H9 (cell line): ENCODE measurements around the gene PSMD6. TPM values are rescaled to one million over a fixed set of nuclear protein-coding genes. Genes with fewer than 3 reads are reported as not detected.

Experiments used
- DNase-seq: peaks from one replicate; pipeline ENCODE4 v3.0.0-alpha.2; 2017
- H2AFZ ChIP-seq: one replicate; pipeline ENCODE4 v1.6.1; 2013; ENCODE audit warnings: mild to moderate bottlenecking, low read length, control low read depth, moderate library complexity
- H2AK5ac ChIP-seq: 2 replicates; pipeline ENCODE4 v1.6.1; 2013; ENCODE audit warnings: low read length, control low read depth, mixed read lengths; ENCODE audit not compliant: insufficient read length
- H2BK120ac ChIP-seq: one replicate; pipeline ENCODE4 v1.6.1; 2013; ENCODE audit warnings: low read depth, mild to moderate bottlenecking, low read length, control low read depth, inconsistent platforms; ENCODE audit not compliant: poor library complexity, severe bottlenecking
- H2BK12ac ChIP-seq: 2 replicates; pipeline ENCODE4 v1.6.1; 2013; ENCODE audit warnings: low read length, control low read depth, mixed read lengths, low read depth; ENCODE audit not compliant: insufficient read length
- H2BK15ac ChIP-seq: 2 replicates; pipeline ENCODE4 v1.6.1; 2013; ENCODE audit warnings: low read depth, low read length, control low read depth
- H2BK20ac ChIP-seq: one replicate; pipeline ENCODE4 v1.6.1; 2013; ENCODE audit warnings: low read depth, mild to moderate bottlenecking, low read length, control low read depth, inconsistent platforms; ENCODE audit not compliant: poor library complexity, severe bottlenecking
- H2BK5ac ChIP-seq: 2 replicates; pipeline ENCODE4 v1.6.1; 2013; ENCODE audit warnings: low read length, control low read depth, mixed read lengths; ENCODE audit not compliant: insufficient read length
- H3K14ac ChIP-seq: 2 replicates; pipeline ENCODE4 v1.6.1; 2013; ENCODE audit warnings: low read length, control low read depth; ENCODE audit not compliant: insufficient read depth
- H3K18ac ChIP-seq: 2 replicates; pipeline ENCODE4 v1.6.1; 2013; ENCODE audit warnings: low read depth, mild to moderate bottlenecking, mixed read lengths, low read length, control low read depth; ENCODE audit not compliant: insufficient read length
- H3K23ac ChIP-seq: 2 replicates; pipeline ENCODE4 v1.6.1; 2013; ENCODE audit warnings: low read length, control low read depth, mixed read lengths, low read depth; ENCODE audit not compliant: insufficient read length
- H3K23me2 ChIP-seq: 2 replicates; pipeline ENCODE4 v1.6.1; 2013; ENCODE audit warnings: low read depth, mild to moderate bottlenecking, mixed read lengths, low read length, control low read depth; ENCODE audit not compliant: insufficient read length, poor library complexity, severe bottlenecking
- H3K27ac ChIP-seq: 2 replicates; pipeline ENCODE4 v1.5.1; 2013; ENCODE audit warnings: low read length, control low read depth, mixed read lengths, low read depth; ENCODE audit not compliant: insufficient read length
- H3K27me3 ChIP-seq: 2 replicates; pipeline ENCODE4 v1.6.1; 2013; ENCODE audit warnings: low read length, control low read depth, inconsistent platforms; ENCODE audit not compliant: insufficient read depth
- H3K4ac ChIP-seq: 2 replicates; pipeline ENCODE4 v1.6.1; 2013; ENCODE audit warnings: low read depth, mild to moderate bottlenecking, control low read depth, inconsistent platforms, low read length, moderate library complexity
- H3K4me1 ChIP-seq: 2 replicates; pipeline ENCODE4 v1.6.1; 2013; ENCODE audit warnings: low read length, control low read depth, inconsistent platforms; ENCODE audit not compliant: insufficient read depth
- H3K4me2 ChIP-seq: 2 replicates; pipeline ENCODE4 v1.6.1; 2013; ENCODE audit warnings: low read length, control low read depth, mixed read lengths; ENCODE audit not compliant: insufficient read length, insufficient read depth
- H3K56ac ChIP-seq: 2 replicates; pipeline ENCODE4 v1.6.1; 2013; ENCODE audit warnings: low read depth, mild to moderate bottlenecking, mixed read lengths, low read length, control low read depth; ENCODE audit not compliant: insufficient read length
- H3K79me1 ChIP-seq: 2 replicates; pipeline ENCODE4 v1.6.1; 2013; ENCODE audit warnings: low read depth, mild to moderate bottlenecking, moderate library complexity, low read length, control low read depth, inconsistent platforms; ENCODE audit not compliant: insufficient read depth, poor library complexity, severe bottlenecking
- H3K79me2 ChIP-seq: 2 replicates; pipeline ENCODE4 v1.6.1; 2013; ENCODE audit warnings: low read length, control low read depth, inconsistent platforms; ENCODE audit not compliant: insufficient read depth
- H3K9ac ChIP-seq: 2 replicates; pipeline ENCODE4 v1.6.1; 2013; ENCODE audit warnings: low read length, control low read depth, mixed read lengths; ENCODE audit not compliant: insufficient read length; ENCODE audit errors: extremely low read depth
- H3K9me3 ChIP-seq: one replicate; pipeline ENCODE4 v1.6.1; 2013; ENCODE audit warnings: low read depth, low read length, inconsistent platforms; ENCODE audit not compliant: control insufficient read depth
- H3T11ph ChIP-seq: one replicate; pipeline ENCODE4 v1.6.1; 2013; ENCODE audit warnings: mild to moderate bottlenecking, low read length, control low read depth, inconsistent platforms
- H4K20me1 ChIP-seq: one replicate; pipeline ENCODE4 v1.6.1; 2013; ENCODE audit not compliant: control insufficient read depth, insufficient read length, insufficient read depth
- H4K5ac ChIP-seq: 2 replicates; pipeline ENCODE4 v1.6.1; 2013; ENCODE audit warnings: low read depth, mild to moderate bottlenecking, mixed read lengths, low read length, control low read depth; ENCODE audit not compliant: insufficient read length
- H4K8ac ChIP-seq: replicated peaks from 2 replicates; pipeline ENCODE4 v1.6.1; 2013; ENCODE audit warnings: low read length, control low read depth, mixed read lengths, low read depth; ENCODE audit not compliant: insufficient read length
- H4K91ac ChIP-seq: 2 replicates; pipeline ENCODE4 v1.6.1; 2013; ENCODE audit warnings: low read depth, mild to moderate bottlenecking, moderate library complexity, mixed read lengths, low read length, control low read depth; ENCODE audit not compliant: insufficient read length
- H3K27ac Mint-ChIP-seq, 3 experiments: 2 replicates in 2 of 3; 3 replicates in 1 of 3; pipeline ENCODE4 v1.8.0; 2020 to 2021; ENCODE audit warnings: mixed read lengths in 3 of 3, mild to moderate bottlenecking in 1 of 3, moderate library complexity in 1 of 3
- H3K27me3 Mint-ChIP-seq: 2 replicates; pipeline ENCODE4 v1.8.0; 2021; ENCODE audit warnings: low read depth, mild to moderate bottlenecking, moderate library complexity, mixed read lengths
- H3K36me3 Mint-ChIP-seq, 3 experiments: 2 replicates in 2 of 3; 3 replicates in 1 of 3; pipeline ENCODE4 v1.8.0; 2020 to 2021; ENCODE audit warnings: low read depth in 3 of 3, mixed read lengths in 3 of 3; ENCODE audit not compliant: insufficient read depth in 1 of 3
- H3K4me1 Mint-ChIP-seq, 2 experiments: 2 replicates each; pipeline ENCODE4 v1.8.0; 2020; ENCODE audit warnings: mixed read lengths in 2 of 2
- H3K4me3 Mint-ChIP-seq, 2 experiments: 2 replicates in 1 of 2; 3 replicates in 1 of 2; pipeline ENCODE4 v1.8.0; 2020 to 2021; ENCODE audit warnings: mild to moderate bottlenecking in 2 of 2, mixed read lengths in 2 of 2, moderate library complexity in 1 of 2
- H3K9me3 Mint-ChIP-seq, 2 experiments: 2 replicates in 1 of 2; 3 replicates in 1 of 2; pipeline ENCODE4 v1.8.0; 2020; ENCODE audit warnings: mild to moderate bottlenecking in 2 of 2, mixed read lengths in 2 of 2, moderate library complexity in 1 of 2
- whole genome bisulfite sequencing: extraction: QIAGEN DNeasy Blood & Tissue Kit; methylation state at CpG from one replicate; pipeline ENCODE4 v1.1.7; 2013; ENCODE audit warnings: missing lambda C conversion rate, low lambda C conversion rate, mixed read lengths; ENCODE audit not compliant: insufficient read length; ENCODE audit errors: extremely low coverage; 5-methylcytosine and 5-hydroxymethylcytosine counted together
- total RNA-seq: library from RNA; stranded (reverse); gene quantifications from 2 replicates; pipeline ENCODE4 v1.2.1, GENCODE V29; 2021
- TF ChIP-seq, protein P1 (sequence below): fragments of 200-600 bp; sonication (generic); conservative IDR thresholded peaks from 3 replicates; pipeline ENCODE4 v1.8.0; 2021; ENCODE audit warnings: antibody characterized with exemption, mild to moderate bottlenecking

The PSMD6 gene
- total RNA-seq, 1 experiment from 2014 or later: 112 TPM

DNA sequence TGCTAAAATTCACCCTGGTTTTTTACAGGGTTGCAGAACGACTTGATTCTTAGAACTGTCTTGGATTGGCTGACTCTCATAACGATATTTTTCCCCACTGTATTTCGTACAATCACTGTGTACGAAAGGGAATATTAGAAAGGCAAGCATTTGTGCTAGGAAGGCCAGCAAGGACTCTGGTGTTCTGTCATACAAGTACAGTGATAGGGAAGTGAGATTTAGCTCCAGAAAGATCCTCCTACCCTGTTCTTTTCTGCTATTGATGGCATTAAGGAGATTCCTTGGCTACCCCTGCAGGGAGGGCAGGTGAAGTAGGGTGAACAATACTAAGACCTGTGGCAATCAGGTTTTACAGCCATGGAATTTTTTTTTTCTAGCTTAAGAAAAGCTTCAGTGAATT is 57.3 kb downstream of the PSMD6 start:
- H2AK5ac ChIP-seq: no peak overlapping the region
- no peak overlapping the region for H3K14ac ChIP-seq
- WGBS: no CpG with 5 or more reads among the region's 4 CpGs
- no peaks in the 10 kb centered on the region for H3K36me3 Mint-ChIP-seq
- H3K79me2 ChIP-seq: no peaks in the 10 kb centered on the region
- H3K18ac ChIP-seq: no peak overlapping the region
- H4K91ac ChIP-seq: no peak overlapping the region
- no peak overlapping the region for H3K27ac ChIP-seq
- no peaks in the 10 kb centered on the region for H3K23me2 ChIP-seq
- H3K4me2 ChIP-seq: no peak overlapping the region
- H4K8ac ChIP-seq: no peak overlapping the region
- TF ChIP-seq, protein P1, sequence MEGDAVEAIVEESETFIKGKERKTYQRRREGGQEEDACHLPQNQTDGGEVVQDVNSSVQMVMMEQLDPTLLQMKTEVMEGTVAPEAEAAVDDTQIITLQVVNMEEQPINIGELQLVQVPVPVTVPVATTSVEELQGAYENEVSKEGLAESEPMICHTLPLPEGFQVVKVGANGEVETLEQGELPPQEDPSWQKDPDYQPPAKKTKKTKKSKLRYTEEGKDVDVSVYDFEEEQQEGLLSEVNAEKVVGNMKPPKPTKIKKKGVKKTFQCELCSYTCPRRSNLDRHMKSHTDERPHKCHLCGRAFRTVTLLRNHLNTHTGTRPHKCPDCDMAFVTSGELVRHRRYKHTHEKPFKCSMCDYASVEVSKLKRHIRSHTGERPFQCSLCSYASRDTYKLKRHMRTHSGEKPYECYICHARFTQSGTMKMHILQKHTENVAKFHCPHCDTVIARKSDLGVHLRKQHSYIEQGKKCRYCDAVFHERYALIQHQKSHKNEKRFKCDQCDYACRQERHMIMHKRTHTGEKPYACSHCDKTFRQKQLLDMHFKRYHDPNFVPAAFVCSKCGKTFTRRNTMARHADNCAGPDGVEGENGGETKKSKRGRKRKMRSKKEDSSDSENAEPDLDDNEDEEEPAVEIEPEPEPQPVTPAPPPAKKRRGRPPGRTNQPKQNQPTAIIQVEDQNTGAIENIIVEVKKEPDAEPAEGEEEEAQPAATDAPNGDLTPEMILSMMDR: no peak
- no peak for DNase-seq
- H3K4me1 ChIP-seq: peaks cover 12% of the 10 kb centered on the region
- H4K5ac ChIP-seq: no peak overlapping the region
- H4K20me1 ChIP-seq: no peaks in the 10 kb centered on the region
- no peak overlapping the region for H3K23ac ChIP-seq
- no peak overlapping the region for H3K56ac ChIP-seq
- peaks cover 66 to 73% of the 10 kb centered on the region in 2 experiments for H3K4me1 Mint-ChIP-seq
- H3K79me1 ChIP-seq: no peaks in the 10 kb centered on the region
- H2BK12ac ChIP-seq: no peak overlapping the region
- no peak overlapping the region for H3T11ph ChIP-seq
- no peak overlapping the region for H2BK15ac ChIP-seq
- no peaks in the 10 kb centered on the region for H3K9me3 ChIP-seq
- H2BK5ac ChIP-seq: no peak overlapping the region
- no peaks in the 10 kb centered on the region for H3K27me3 ChIP-seq
- no peak overlapping the region for H3K4ac ChIP-seq
- H2AFZ ChIP-seq: no peak overlapping the region
- no peak overlapping the region for H3K9ac ChIP-seq
- no peak overlapping the region for H2BK20ac ChIP-seq
- no peak overlapping the region for H2BK120ac ChIP-seq
- no peak overlapping the region for H3K4me3 Mint-ChIP-seq
- peak overlapping the region in 1 of 3 experiments; percentile 10; a peak in 1 of 7 replicates for H3K27ac Mint-ChIP-seq
- H3K9me3 Mint-ChIP-seq: no peaks in the 10 kb centered on the region
- no peaks in the 10 kb centered on the region for H3K27me3 Mint-ChIP-seq
